GM23248 (cell line): ENCODE data around the gene INTS1.

Experiments used
- EZH2 ChIP-seq: fragments of 200-600 bp; sonication (generic); IDR thresholded peaks from 2 replicates; pipeline ENCODE4 v1.6.1; 2018; ENCODE audit warnings: antibody characterized with exemption, mild to moderate bottlenecking; ENCODE audit not compliant: insufficient read depth, poor library complexity, severe bottlenecking
- EZH2phosphoT487 ChIP-seq: fragments of 200-600 bp; sonication (generic); IDR thresholded peaks from 2 replicates; pipeline ENCODE4 v1.6.1; 2018; ENCODE audit warnings: antibody characterized with exemption, moderate library complexity, mild to moderate bottlenecking, low read depth; ENCODE audit not compliant: insufficient read depth

DNA sequence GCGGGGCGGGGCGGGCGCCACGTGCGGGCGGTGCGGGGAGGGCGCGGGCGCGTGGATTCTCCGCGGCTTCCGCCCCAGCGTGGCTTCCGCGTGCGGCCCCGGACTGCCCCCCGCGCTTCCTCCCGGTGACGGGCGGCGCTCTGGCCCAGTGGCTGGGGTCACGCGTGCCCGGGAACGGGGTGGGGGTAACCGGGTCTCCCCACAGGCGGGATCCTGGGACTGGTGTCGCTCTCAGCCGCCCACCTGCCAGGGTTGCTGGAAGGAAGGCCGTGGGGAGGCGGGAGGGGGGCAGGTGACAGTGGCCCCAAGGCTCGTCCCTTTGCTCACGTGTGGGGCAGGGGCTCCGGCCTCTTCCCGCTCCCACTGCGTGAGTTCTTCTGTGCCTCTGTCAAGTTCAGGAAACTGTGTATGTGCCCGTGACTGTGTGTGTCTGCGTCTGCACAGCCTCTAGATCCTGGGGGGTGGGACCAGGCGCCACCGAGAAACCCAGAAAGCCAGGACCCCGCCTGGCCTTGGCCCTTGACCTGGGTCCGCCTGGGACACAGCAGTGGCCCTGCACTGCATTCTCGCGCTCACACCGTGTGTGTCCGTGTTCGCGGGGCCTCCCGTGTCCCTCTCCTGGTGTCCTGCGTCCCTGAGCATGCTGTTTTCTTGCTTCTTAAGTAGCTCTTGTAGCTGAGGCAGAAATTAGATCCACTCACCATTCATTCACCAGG lies 27.2 kb upstream of the INTS1 start:
- no peak for TF ChIP-seq EZH2phosphoT487
- no peak for TF ChIP-seq EZH2
